Stimulated activated naive CD8-positive, alpha-beta T cell treated with anti-CD3 and anti-CD28 coated beads, Interleukin-15, Interleukin-2, amounts not matched to agents 100 ng/mL and 50 ng/mL, for 24 hours (primary cell): ENCODE measurements around the gene DGKZ.

Experiments
- H3K27ac Mint-ChIP-seq: one replicate; pipeline ENCODE4 v1.8.0; 2021; ENCODE audit warnings: mild to moderate bottlenecking, mixed read lengths
- H3K27me3 Mint-ChIP-seq: one replicate; pipeline ENCODE4 v1.8.0; 2021; ENCODE audit warnings: mixed read lengths
- H3K36me3 Mint-ChIP-seq: one replicate; pipeline ENCODE4 v1.8.0; 2021; ENCODE audit warnings: low read depth, mixed read lengths
- H3K4me1 Mint-ChIP-seq: one replicate; pipeline ENCODE4 v1.8.0; 2021; ENCODE audit warnings: low read depth, mixed read lengths
- H3K4me3 Mint-ChIP-seq: one replicate; pipeline ENCODE4 v1.8.0; 2021; ENCODE audit warnings: mild to moderate bottlenecking, mixed read lengths
- H3K9me3 Mint-ChIP-seq: one replicate; pipeline ENCODE4 v1.8.0; 2021; ENCODE audit warnings: mixed read lengths

The DGKZ gene

GRCh38 chr11:46334211-46334610 is 13.1 kb upstream of the DGKZ start:
- Mint-ChIP-seq H3K27ac (no peak overlapping the region), H3K4me3 (no peak overlapping the region), H3K9me3 (no peaks in the 10 kb centered on the region), H3K27me3 (peaks cover 12% of the 10 kb centered on the region), H3K4me1 (peaks cover 62% of the 10 kb centered on the region), H3K36me3 (no peaks in the 10 kb centered on the region)

GRCh38 chr11:46335271-46335670 is 12.0 kb upstream of the DGKZ start:
- Mint-ChIP-seq H3K9me3 (no peaks in the 10 kb centered on the region), H3K4me1 (peaks cover 52% of the 10 kb centered on the region), H3K36me3 (no peaks in the 10 kb centered on the region), H3K4me3 (no peak overlapping the region), H3K27me3 (peaks cover 10% of the 10 kb centered on the region), H3K27ac (no peak overlapping the region)

GRCh38 chr11:46335890-46336562 is 11.2 kb upstream of the DGKZ start:
- Mint-ChIP-seq H3K27ac (no peak overlapping the region), H3K36me3 (no peaks in the 10 kb centered on the region), H3K27me3 (peaks cover 7% of the 10 kb centered on the region), H3K4me3 (no peak overlapping the region), H3K9me3 (no peaks in the 10 kb centered on the region), H3K4me1 (peaks cover 45% of the 10 kb centered on the region)

GRCh38 chr11:46336563-46337180 is 10.6 kb upstream of the DGKZ start:
- H3K27me3 Mint-ChIP-seq: peaks cover 5% of the 10 kb centered on the region
- no peaks in the 10 kb centered on the region for H3K9me3 Mint-ChIP-seq
- H3K36me3 Mint-ChIP-seq: no peaks in the 10 kb centered on the region
- H3K4me3 Mint-ChIP-seq: no peak overlapping the region
- no peak overlapping the region for H3K27ac Mint-ChIP-seq
- H3K4me1 Mint-ChIP-seq: peaks cover 45% of the 10 kb centered on the region

GRCh38 chr11:46337626-46338345 is 9.5 kb upstream of the DGKZ start:
- Mint-ChIP-seq H3K4me3 (no peak overlapping the region), H3K36me3 (no peaks in the 10 kb centered on the region), H3K27ac (no peak overlapping the region), H3K4me1 (peaks cover 46% of the 10 kb centered on the region), H3K9me3 (no peaks in the 10 kb centered on the region), H3K27me3 (peaks cover 3% of the 10 kb centered on the region)

GRCh38 chr11:46338636-46338987 is 8.7 kb upstream of the DGKZ start:
- no peak overlapping the region for H3K27ac Mint-ChIP-seq
- no peaks in the 10 kb centered on the region for H3K27me3 Mint-ChIP-seq
- no peaks in the 10 kb centered on the region for H3K36me3 Mint-ChIP-seq
- no peaks in the 10 kb centered on the region for H3K9me3 Mint-ChIP-seq
- H3K4me3 Mint-ChIP-seq: no peak overlapping the region
- H3K4me1 Mint-ChIP-seq: peaks cover 46% of the 10 kb centered on the region

- Mint-ChIP-seq H3K4me3 (no peak overlapping the region), H3K27ac (no peak overlapping the region), H3K9me3 (no peaks in the 10 kb centered on the region), H3K27me3 (no peaks in the 10 kb centered on the region), H3K36me3 (no peaks in the 10 kb centered on the region), H3K4me1 (peaks cover 44% of the 10 kb centered on the region)
Measured at GRCh38 chr11:46338988-46339666, 8.1 kb upstream of the DGKZ start.

GRCh38 chr11:46339816-46340215 is 7.4 kb upstream of the DGKZ start:
- H3K27ac Mint-ChIP-seq: no peak overlapping the region
- H3K36me3 Mint-ChIP-seq: no peaks in the 10 kb centered on the region
- no peak overlapping the region for H3K4me3 Mint-ChIP-seq
- H3K4me1 Mint-ChIP-seq: peaks cover 48% of the 10 kb centered on the region
- H3K27me3 Mint-ChIP-seq: no peaks in the 10 kb centered on the region
- H3K9me3 Mint-ChIP-seq: no peaks in the 10 kb centered on the region

- Mint-ChIP-seq H3K9me3 (no peaks in the 10 kb centered on the region), H3K4me3 (no peak overlapping the region), H3K27ac (no peak overlapping the region), H3K27me3 (no peaks in the 10 kb centered on the region), H3K36me3 (no peaks in the 10 kb centered on the region), H3K4me1 (peaks cover 56% of the 10 kb centered on the region)
Measured at GRCh38 chr11:46341454-46341853, 5.8 kb upstream of the DGKZ start.

GRCh38 chr11:46342239-46342638 is 5.0 kb upstream of the DGKZ start:
- Mint-ChIP-seq H3K9me3 (no peaks in the 10 kb centered on the region), H3K27me3 (no peaks in the 10 kb centered on the region), H3K36me3 (no peaks in the 10 kb centered on the region), H3K4me1 (peaks cover 62% of the 10 kb centered on the region), H3K4me3 (no peak overlapping the region), H3K27ac (no peak overlapping the region)

GRCh38 chr11:46343520-46343919 is 3.7 kb upstream of the DGKZ start:
- Mint-ChIP-seq H3K9me3 (no peaks in the 10 kb centered on the region), H3K36me3 (no peaks in the 10 kb centered on the region), H3K4me1 (peaks cover 56% of the 10 kb centered on the region), H3K4me3 (no peak overlapping the region), H3K27ac (no peak overlapping the region), H3K27me3 (no peaks in the 10 kb centered on the region)

GRCh38 chr11:46345131-46345597 is 2.1 kb upstream of the DGKZ start:
- no peaks in the 10 kb centered on the region for H3K9me3 Mint-ChIP-seq
- H3K36me3 Mint-ChIP-seq: peaks cover 7% of the 10 kb centered on the region
- H3K27ac Mint-ChIP-seq: peak overlapping the region; percentile 72
- peak overlapping the region; percentile 75 for H3K4me3 Mint-ChIP-seq
- no peaks in the 10 kb centered on the region for H3K27me3 Mint-ChIP-seq
- H3K4me1 Mint-ChIP-seq: peaks cover 67% of the 10 kb centered on the region

GRCh38 chr11:46345881-46346484 is 1.3 kb upstream of the DGKZ start:
- H3K9me3 Mint-ChIP-seq: no peaks in the 10 kb centered on the region
- peaks cover 7% of the 10 kb centered on the region for H3K36me3 Mint-ChIP-seq
- peak overlapping the region; percentile 75 for H3K4me3 Mint-ChIP-seq

GRCh38 chr11:46347637-46348311 is 511 bp downstream of the DGKZ start:
- Mint-ChIP-seq H3K4me3 (peak overlapping the region; percentile 93), H3K36me3 (peaks cover 7% of the 10 kb centered on the region), H3K4me1 (peaks cover 73% of the 10 kb centered on the region), H3K27ac (peak overlapping the region; percentile 95), H3K9me3 (no peaks in the 10 kb centered on the region), H3K27me3 (no peaks in the 10 kb centered on the region)

More at GRCh38 chr11:46345881-46346484, 1.3 kb upstream of the DGKZ start:
- Mint-ChIP-seq H3K27ac (peak overlapping the region; percentile 84), H3K4me1 (peaks cover 73% of the 10 kb centered on the region), H3K27me3 (no peaks in the 10 kb centered on the region)
